HT-29 (cell line): ENCODE results near the gene SGK1. TPM values are rescaled to one million over a fixed set of nuclear protein-coding genes. Genes with fewer than 3 reads are reported as not detected.
"Not testable (repeated sequence)": the region's sequence is repeated elsewhere in the genome, so short reads cannot be mapped to it uniquely, and the experiment has no call there.

ENCODE experiments used
- DNase-seq: peaks from one replicate; pipeline ENCODE4 v3.0.0-alpha.2; 2015; ENCODE audit warnings: low spot score
- total RNA-seq: library from RNA; depleted of rRNA; stranded (reverse); fragments of >200 nt; shearing (Covaris generic); gene quantifications from 2 replicates; pipeline ENCODE4 v1.2.3, GENCODE V29; 2014

SGK1 gene
- total RNA-seq, 1 experiment from 2014 or later, result 186 TPM

- no peak for DNase-seq
Observed at GRCh38 chr6:134190883-134191282, 127.0 kb downstream of the SGK1 start.

- DNase-seq, result no peak
Observed at GRCh38 chr6:134187751-134188150, 130.2 kb downstream of the SGK1 start.

- DNase-seq, result no peak
Observed at GRCh38 chr6:134187154-134187553, 130.8 kb downstream of the SGK1 start.

- DNase-seq, result no peak
Observed at GRCh38 chr6:134186355-134186754, 131.6 kb downstream of the SGK1 start.

- no peak for DNase-seq
Observed at GRCh38 chr6:134185277-134185676, 132.6 kb downstream of the SGK1 start.

GRCh38 chr6:134183844-134184243 is 134.1 kb downstream of the SGK1 start:
- DNase-seq, result no peak

- no peak for DNase-seq
Observed at GRCh38 chr6:134182528-134182927, 135.4 kb downstream of the SGK1 start.

GRCh38 chr6:134181726-134182125 is 136.2 kb downstream of the SGK1 start:
- DNase-seq, result not testable (repeated sequence)

GRCh38 chr6:134181251-134181650 is 136.7 kb downstream of the SGK1 start:
- not testable (repeated sequence) for DNase-seq

- DNase-seq, result not testable (repeated sequence)
Observed at GRCh38 chr6:134180540-134180939, 137.4 kb downstream of the SGK1 start.

GRCh38 chr6:134178161-134179044 is 139.5 kb downstream of the SGK1 start:
- peak; percentile 94 for DNase-seq

- DNase-seq, result no peak
Observed at GRCh38 chr6:134177753-134178160, 140.2 kb downstream of the SGK1 start.

GRCh38 chr6:134177236-134177635 is 140.7 kb downstream of the SGK1 start:
- DNase-seq, result peak; percentile 15

- DNase-seq, result no peak
Observed at GRCh38 chr6:134176264-134176975, 141.5 kb downstream of the SGK1 start.

- DNase-seq, result peak; percentile 69
Observed at GRCh38 chr6:134175532-134176263, 142.2 kb downstream of the SGK1 start.

GRCh38 chr6:134174672-134175531 is 143.0 kb downstream of the SGK1 start:
- DNase-seq, result peak; percentile 94

- DNase-seq, result peak; percentile 96
Observed at GRCh38 chr6:134173936-134174671, 143.8 kb downstream of the SGK1 start.

GRCh38 chr6:134173366-134173725 is 144.6 kb downstream of the SGK1 start:
- DNase-seq, result no peak

GRCh38 chr6:134172706-134173365 is 145.1 kb downstream of the SGK1 start:
- DNase-seq, result peak; percentile 15
